HG03066 (cell line): ENCODE data around the gene CCDC74B.
A peak's percentile ranks its signal among the peaks of the same experiment; 100 is the strongest.
"Not testable (repeated sequence)": the region's sequence is repeated elsewhere in the genome, so short reads cannot be mapped to it uniquely, and the experiment has no call there.

Experiments
- ATAC-seq: cut with Tn5 transposase; IDR thresholded peaks from one replicate; pipeline ENCODE4 v1.9.1; 2021; ENCODE audit warnings: low read depth; ENCODE audit not compliant: unreplicated experiment

CCDC74B gene

DNA sequence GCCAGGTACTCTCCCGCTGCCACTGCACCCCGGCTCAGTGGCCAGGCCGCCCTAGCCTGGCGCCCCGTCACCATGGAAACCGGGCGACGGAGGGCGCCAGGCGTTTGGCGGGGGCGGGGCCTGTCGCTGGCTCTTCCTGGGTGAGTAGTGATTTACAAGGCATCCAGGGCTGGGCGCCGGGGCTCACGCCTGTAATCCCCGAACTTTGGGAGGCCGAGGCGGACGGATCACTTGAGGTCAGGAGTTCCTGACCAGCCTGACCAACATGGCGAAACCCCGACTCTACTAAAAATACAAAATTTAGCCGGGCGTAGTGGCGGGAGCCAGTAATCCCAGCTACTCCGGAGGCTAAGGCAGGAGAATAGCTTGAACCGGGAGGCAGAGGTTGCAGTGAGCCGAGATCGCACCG, at the start of gene CCDC74B:
Gene CCDC74B, minus strand, starts transcription at position 107 of the 409 bp plus-strand sequence. CDS start 116 bp downstream, outside the sequence.
- peak; percentile 86 for ATAC-seq

DNA sequence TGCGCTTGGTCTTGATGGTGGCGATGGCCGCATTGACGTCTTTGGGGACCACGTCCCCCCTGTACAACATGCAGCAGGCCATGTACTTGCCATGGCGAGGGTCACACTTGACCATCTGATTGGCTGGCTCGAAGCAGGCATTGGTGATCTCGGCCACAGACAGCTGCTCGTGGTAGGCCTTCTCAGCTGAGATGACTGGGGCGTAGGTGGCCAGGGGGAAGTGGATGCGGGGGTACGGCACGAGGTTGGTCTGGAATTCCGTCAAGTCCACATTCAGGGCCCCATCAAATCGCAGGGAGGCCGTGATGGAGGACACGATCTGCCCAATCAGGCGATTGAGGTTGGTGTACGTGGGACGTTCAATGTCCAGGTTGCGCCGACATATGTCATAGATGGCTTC, 48.9 kb upstream of the CCDC74B start:
- ATAC-seq = not testable (repeated sequence)

DNA sequence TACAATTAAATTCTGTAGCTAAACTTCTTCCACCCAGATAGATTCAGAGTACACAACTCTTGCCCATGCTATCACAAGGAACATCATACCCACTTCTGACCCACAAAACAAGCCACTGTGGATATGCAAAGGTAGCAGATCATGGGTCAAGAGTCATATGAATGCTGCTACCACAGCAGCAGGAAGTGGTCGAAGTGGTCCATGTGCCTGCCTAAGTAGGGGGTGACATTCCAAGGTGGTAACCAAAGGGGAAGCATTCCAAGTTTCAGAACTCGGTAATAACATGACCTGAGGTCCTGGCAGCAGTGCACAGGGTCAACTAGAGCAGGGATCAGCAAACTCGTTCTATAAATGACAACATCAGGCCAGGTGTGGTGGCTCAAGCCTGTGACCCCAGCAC, 47.5 kb upstream of the CCDC74B start:
- not testable (repeated sequence) for ATAC-seq

DNA sequence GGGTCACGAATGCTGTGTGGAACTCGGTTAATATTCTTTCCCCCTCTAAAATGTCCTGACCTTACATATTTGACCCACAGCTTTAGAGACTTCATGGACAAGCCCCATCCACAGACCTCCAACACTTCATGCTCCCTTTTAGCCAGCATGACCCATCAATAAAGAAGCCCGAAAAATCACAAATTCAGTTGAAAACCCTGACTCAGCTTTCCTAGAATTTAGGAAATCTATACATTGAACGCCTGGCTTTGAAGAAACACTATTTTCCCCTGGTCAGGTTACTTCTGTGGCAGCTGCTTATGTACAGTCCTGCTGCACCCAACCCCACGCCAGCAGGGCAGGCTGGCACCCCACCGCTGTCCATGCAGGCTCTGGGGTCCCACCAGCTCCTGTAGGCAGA, 46.4 kb upstream of the CCDC74B start:
- ATAC-seq = not testable (repeated sequence)

DNA sequence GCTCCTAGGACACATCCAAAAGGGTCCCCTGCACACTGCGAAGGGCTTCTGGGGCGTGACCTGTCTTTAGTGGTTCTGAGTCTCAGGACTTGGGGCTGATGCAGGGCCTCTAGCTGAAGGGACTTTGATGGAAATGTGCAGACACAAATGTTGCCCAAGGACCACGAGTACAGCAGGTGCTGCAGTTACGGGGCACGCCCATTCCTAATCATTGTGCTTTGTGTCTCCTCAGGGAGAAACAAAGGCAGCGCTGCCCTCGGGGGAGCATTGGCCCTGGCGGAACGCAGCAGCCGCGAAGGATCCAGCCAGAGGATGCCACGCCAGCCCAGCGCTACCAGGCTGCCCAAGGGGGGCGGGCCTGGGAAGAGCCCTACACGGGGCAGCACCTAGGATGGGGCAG, 45.3 kb upstream of the CCDC74B start:
- no peak for ATAC-seq

DNA sequence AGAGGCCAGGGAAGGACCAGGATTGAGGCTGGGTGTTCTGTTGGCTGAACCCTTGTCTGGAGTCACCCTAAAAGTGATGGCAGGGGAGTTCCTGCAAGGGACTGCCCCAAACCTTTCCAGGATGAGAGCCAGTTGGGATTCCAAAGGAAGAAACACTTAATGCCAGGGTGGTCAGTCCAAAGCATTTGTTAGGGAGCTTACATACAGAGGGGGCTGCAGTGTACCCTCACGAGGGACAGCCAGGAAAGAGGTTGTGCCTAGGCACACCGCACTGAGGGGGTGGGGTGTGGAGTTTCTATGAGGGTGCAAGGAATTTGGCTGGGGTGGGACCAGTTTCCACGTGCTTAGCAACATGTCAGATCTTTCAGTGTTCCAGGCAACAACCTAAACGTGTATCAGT, 44.0 kb upstream of the CCDC74B start:
- not testable (repeated sequence) for ATAC-seq

DNA sequence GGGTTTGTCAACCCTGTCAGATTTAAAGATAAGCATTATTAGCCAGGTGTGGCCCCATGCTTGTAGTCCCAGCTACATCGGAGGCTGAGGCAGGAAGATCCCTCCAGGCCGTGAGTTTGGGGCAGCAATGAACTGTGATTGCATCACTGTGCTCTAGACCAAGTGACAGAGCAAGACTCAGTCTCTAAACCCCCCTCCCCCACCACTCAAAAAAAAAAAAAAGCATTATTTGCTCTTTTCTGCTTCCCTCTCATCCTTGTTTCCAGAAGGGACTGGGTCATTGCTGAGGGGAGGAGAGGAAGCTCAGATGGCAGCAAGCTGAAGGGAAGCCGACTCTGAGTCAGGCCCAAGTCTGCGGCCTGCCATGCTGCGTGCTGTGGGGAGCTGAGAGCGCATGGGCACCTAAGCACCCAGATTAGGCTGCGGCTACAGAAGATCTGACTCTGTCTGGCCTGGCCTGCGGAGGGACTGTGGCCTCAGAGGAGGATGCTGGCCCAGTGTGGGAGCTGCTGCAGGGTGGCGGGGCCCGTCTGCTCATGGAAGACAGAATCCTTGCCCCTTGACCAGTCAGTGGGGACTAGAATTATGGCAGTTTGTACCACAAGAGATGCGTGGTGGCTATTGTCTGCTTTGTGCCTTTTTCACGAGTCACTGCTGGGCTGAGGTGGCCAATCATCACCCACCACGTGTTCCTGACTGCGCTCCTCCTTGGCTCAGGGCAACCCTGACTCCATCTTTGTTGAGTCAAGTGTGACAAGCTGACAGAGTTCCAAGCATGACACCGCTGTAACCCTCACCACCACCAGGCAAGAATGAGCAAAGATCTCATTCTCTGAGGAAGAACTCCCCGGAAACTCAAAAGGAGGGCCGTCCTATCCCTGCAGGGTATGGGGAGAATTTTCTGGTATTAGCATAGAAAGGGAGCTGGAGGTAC, 43.2 kb upstream of the CCDC74B start:
- not testable (repeated sequence) for ATAC-seq

DNA sequence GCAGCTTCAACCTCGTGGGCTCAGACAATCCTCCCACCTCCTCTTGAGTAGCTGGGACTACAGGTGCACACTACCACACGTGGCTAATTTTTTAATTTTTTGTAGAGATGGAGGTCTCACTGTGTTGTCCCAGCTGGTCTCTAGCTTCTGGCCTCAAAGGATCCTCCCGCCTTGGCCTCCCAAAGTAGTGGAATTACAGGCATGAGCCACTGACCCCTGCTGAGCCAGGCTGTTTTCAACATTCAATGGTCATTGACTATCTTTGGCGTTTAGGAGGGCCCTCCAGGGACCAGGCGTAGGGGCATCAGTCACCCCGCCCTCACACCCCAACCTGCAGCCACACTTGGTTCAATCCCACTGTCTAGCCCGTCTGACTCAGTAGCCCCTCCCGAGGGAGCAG, 42.4 kb upstream of the CCDC74B start:
- no peak for ATAC-seq

DNA sequence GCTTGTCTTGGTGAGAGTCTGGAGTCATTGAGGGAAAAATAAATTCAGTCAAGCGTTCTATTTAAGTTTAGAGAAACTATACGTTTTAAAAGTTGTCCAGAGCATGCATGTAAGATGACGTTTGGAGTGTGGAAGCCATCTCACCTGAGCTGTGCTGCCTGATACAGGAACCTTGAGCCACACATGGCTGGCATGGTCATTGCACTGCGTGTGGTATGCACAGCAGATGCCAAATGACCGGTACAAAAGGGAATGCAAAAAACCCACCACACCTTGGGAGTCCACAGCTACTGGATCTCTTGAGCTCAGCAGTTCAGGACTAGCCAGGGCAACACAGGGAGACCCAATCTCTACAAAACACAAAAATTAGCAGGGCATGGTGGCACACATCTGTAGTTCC, 41.5 kb upstream of the CCDC74B start:
- ATAC-seq = no peak

DNA sequence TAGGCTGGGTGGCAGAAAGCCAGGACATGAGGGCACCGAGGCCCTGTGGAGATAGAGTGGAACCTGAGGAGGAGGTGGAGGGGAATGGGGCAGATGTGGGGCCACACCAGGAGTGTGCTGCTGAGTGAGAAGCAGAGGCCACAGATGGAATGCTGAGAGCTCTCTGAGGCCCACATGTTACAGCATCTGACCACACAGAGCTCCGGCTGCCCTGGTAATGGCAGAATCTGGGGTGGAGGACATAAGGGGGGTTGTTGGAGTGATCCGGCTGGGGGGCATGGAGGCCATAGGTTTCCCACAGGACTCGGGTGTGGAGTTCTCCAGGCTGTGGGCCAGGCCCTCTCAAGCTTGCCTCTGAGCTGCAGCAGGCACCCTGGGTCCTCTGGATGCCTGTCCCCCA, 41.0 kb upstream of the CCDC74B start:
- no peak for ATAC-seq

DNA sequence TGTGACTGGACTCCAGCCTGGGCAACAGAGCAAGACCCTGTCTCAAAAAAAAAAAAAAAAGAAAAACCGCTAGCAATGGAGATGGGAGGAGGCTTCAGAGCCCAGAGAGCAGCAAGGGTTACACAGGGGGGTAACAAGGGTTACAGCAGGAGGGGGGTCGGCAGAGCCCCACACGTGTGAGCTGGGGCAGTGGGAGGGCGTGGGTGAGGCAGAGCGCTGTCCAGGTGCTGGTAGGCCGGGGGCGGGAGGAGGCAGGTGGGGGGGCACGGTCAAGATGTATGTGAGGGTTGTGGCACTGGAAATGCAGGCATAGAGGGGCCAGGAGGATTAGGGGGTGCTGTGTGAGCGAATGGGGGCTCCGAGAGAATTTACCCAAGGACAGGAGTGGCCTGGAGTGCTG, 40.5 kb upstream of the CCDC74B start:
- no peak for ATAC-seq

DNA sequence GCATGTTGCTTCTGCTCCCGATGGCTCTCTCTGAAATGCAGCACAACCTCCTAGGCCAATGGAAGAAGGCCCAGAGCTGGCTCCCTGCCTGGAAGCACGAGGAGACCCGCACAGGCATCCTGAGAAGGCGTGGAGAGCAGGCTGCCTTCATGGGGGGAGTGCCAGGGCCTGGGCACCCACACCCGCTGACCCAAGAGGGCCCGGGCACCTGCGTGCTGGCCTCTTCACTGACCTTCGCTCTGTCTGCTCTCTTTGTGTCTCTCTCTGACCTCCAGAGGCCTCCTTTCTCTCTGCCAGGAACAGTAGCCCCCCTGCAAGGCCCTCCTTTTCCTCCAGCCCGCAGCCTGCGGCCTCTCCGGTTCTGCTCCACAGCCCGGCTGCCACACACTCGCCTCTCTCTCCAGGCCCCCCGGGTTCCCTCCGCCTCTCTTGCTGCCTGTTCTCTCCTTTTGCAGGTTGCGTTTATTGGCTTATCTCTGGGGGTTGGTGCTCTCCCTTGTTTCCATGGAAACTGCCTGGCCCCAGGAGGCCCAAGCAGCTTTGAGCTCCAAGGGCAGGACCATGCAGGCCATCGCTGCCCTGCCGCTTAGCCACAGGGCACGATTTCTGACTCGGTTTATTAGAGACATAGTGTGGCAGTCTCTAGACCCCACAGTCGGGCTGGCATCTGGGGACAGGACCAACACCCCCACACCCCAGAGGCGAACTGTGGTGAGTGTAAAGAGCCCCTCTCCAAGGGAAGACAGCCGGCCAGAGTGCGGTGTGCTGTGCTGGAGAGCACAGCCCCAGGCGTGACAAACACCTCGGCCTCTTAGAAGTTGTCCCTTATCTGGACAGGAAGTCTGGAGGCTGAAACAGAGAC, 38.8 kb upstream of the CCDC74B start:
- ATAC-seq = no peak

DNA sequence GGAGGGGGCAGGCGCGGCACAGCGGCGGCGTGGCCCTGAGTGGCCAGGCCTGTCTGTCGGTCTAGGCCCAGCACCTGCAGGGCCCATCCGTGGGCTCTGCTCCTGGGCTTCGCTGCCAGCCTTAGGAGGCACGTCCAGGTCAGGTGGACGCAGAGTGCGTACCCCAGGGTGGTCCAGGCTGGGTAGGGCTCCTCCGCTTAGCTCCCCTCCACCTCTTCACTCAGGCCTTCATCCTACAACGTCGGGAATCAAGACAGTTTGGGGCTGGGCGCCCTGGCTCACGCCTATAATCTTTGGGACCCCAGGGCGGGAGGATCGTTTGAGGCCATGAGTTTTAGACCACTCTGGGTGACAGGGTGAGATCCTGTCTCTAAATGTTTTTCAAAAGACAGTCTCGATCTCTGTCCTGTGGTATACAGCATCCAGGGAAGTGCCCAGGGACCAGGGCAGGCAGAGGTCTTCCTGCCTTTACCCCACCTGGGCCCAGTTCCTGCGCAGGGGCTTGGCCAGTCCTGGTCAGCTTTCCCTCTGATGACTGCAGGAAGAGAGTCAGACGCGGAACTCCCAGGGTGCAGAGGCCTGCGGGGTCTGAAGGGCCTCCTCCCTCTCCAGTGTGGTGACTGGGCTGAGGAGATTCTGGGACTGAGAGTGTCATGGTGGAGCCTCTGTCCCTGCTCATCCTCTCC, 38.1 kb upstream of the CCDC74B start:
- not testable (repeated sequence) for ATAC-seq

DNA sequence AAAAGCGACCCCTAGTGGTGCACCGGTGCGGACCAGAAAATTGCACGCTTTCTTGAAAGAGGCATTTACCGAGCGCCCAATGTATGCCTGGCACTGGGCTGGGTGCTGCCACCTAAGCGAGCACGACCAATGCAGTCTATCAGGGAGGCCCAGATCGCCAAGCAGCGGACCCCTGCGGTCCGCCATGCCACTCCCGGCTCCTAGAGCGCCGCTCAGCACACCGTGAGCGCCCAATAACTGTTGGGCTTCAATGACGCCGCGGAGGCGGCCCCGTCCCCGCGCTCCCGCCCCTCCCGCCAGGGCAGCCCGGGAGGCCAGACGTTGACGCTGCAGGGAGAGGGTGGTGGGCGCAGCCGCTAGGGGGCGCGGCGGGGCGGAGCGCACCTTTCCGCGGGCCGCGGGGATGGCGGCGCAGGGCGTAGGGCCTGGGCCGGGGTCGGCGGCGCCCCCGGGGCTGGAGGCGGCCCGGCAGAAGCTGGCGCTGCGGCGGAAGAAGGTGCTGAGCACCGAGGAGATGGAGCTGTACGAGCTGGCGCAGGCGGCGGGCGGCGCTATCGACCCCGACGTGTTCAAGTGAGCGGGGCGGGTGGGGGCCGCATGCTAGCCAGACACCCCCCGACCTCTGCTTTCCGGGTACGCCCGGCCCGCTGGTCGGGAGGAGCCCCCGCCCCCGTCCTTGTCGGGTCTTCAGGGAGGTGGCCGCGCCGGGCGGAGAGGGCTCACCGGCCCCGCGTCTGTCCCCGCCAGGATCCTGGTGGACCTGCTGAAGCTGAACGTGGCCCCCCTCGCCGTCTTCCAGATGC, 37.2 kb upstream of the CCDC74B start, which contains the start of gene MZT2B:
Gene MZT2B, plus strand, starts transcription at position 383 of the 803 bp plus-strand sequence. Its CDS starts 21 bp downstream, at position 404.
- peak; percentile 81 for ATAC-seq

DNA sequence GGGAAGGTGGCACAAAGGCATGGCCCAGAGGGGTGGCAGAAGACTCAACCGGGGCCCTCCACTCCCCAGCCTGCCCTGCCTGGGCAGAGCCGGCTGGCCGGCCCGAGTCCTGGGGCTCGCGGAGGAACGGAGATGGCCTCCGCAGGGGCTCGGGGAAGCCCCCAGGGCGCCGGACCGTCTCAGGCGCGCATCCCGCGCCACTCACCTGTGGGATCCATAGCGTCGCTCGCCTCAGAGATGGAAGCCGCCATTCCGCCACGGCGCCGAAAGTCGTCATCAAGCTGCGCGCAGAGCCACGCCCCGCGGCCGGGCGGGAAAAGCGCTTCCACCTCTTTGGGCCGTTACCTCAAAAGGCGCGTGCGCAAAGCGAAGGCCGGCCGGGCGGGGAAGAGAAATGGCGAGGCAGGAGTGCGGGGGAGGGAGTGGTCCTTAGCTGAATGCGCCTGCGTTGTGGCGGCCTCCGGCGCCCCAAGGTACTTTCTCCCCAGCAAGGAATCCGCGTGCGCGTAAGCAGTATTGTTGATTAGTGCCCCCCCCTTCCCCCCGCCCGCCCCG, 36.5 kb upstream of the CCDC74B start, which contains the start of gene SMPD4:
Gene SMPD4, minus strand, starts transcription at position 278 of the 555 bp plus-strand sequence. CDS start 5,010 bp downstream, outside the sequence.
- ATAC-seq = peak; percentile 56

DNA sequence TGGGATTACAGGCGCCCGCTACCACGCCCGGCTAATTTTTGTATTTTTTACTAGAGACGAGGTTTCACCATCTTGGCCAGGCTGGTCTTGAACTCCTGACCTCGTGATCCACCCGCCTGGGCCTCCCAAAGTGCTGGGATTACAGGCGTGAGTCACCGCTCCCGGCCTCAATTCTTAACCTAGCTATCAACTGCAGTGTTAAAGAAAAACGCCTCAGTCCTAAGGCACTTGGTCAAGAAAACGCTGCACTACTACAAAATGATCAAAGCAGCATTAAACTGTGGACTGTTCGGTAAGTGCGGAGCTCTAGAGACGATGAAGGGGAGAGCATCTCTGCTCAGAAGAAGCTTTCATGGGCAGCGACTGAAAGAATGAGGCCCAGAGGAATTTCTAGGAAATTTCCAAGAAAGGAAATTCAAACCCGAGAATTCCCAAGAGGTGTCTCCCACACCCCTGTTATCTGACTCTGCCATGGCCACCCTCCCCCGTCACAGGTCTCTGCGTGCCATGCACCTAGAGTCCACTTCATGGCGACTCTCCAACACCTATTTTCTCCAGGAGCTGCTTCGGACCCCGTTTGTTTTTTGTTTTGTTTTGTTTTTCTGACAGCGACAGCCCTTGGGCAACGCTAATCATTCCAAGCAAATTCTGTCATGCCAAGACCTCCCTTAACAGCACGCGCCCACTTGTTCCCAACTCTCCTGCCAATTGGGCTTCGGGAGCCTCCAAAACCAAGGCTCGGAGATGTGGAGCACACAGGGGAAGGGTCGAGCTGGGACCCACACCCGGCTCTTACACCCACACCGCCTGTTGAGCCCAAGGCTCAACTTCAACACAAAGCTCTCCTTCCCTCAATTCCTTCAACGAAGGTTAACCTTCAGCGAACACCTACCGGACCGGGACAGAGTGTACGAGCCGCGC, 35.8 kb upstream of the CCDC74B start:
- not testable (repeated sequence) for ATAC-seq

DNA sequence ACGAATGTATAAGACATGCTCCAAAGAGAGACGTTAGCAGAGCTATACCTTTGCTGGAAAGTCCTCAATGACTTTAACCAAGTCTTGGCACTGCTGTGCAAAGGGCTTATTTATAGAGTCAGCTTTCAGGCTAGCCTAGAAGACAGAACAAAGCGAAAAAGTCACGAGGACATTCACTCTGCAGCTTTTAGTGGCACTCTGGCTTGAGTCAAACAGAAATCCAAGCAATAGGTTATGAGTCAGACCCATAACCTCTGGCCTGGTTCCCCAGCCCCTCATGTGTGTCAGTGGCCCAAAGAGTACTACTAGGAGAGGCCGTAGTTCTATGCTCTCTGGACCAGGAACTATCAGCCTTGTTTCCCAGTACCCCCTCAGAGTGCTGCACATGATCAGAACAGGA, 30.0 kb upstream of the CCDC74B start:
- ATAC-seq = not testable (repeated sequence)

DNA sequence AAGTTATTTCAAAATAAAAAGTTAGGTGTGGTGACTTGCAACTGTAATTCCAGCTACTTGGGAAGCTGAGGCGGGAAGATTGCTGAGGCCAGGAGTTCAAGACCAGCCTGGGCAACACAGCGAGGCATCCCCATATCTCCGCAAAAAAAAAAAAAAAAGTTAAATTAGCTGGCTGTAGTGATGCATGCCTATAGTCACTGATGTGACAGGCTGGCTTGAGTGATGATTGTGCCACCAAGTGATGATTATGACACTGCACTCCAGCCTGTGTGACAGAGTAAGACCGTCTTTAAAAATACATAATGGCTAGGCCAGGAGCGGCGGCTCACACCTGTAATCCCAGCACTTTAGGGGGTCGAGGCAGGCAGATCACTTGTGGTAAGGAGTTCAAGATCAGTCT, 25.0 kb upstream of the CCDC74B start:
- ATAC-seq = no peak
